SK-N-SH (cell line): ENCODE data around the gene PIP5K1C.

Experiments
- CTCF ChIP-seq: fragments of 200-600 bp; sonication (generic); IDR thresholded peaks from 2 replicates; pipeline ENCODE4 v1.6.1; 2017; ENCODE audit warnings: antibody characterized with exemption, mild to moderate bottlenecking, moderate library complexity
- FOXJ3 ChIP-seq: sonication (generic); formaldehyde crosslinking; IDR thresholded peaks from 2 replicates; pipeline ENCODE4 v1.5.1; 2020; ENCODE audit warnings: mild to moderate bottlenecking, missing genetic modification reagents
- POLR2AphosphoS5 ChIP-seq: IDR thresholded peaks from 2 replicates; pipeline ENCODE4 v1.6.1; 2012; ENCODE audit warnings: low read depth, low read length
- RAD21 ChIP-seq: IDR thresholded peaks from 2 replicates; pipeline ENCODE4 v1.6.1; 2012; ENCODE audit warnings: mild to moderate bottlenecking, low read length
- RXRA ChIP-seq: IDR thresholded peaks from 2 replicates; pipeline ENCODE4 v1.4.0; 2012; ENCODE audit warnings: low read depth, mild to moderate bottlenecking, borderline replicate concordance
- TAF1 ChIP-seq: IDR thresholded peaks from 2 replicates; pipeline ENCODE4 v1.6.1; 2012; ENCODE audit warnings: low read depth, mild to moderate bottlenecking, low read length, moderate library complexity, borderline replicate concordance
- YY1 ChIP-seq: IDR thresholded peaks from 2 replicates; pipeline ENCODE4 v1.4.0; 2012; ENCODE audit warnings: low read depth, mild to moderate bottlenecking
- TF ChIP-seq, protein P1 (sequence below): IDR thresholded peaks from 2 replicates; pipeline ENCODE4 v1.6.1; 2012; ENCODE audit warnings: mild to moderate bottlenecking, low read depth, low read length, moderate library complexity
- TF ChIP-seq, protein P2 (sequence below): fragments of 150-350 bp; IDR thresholded peaks from 2 replicates; pipeline ENCODE4 v1.6.1; 2017; ENCODE audit warnings: antibody characterized with exemption, low read length, low read depth, borderline replicate concordance

GRCh38 chr19:3643674-3644313, 56.5 kb downstream of the PIP5K1C start:
- TF ChIP-seq, protein P1, sequence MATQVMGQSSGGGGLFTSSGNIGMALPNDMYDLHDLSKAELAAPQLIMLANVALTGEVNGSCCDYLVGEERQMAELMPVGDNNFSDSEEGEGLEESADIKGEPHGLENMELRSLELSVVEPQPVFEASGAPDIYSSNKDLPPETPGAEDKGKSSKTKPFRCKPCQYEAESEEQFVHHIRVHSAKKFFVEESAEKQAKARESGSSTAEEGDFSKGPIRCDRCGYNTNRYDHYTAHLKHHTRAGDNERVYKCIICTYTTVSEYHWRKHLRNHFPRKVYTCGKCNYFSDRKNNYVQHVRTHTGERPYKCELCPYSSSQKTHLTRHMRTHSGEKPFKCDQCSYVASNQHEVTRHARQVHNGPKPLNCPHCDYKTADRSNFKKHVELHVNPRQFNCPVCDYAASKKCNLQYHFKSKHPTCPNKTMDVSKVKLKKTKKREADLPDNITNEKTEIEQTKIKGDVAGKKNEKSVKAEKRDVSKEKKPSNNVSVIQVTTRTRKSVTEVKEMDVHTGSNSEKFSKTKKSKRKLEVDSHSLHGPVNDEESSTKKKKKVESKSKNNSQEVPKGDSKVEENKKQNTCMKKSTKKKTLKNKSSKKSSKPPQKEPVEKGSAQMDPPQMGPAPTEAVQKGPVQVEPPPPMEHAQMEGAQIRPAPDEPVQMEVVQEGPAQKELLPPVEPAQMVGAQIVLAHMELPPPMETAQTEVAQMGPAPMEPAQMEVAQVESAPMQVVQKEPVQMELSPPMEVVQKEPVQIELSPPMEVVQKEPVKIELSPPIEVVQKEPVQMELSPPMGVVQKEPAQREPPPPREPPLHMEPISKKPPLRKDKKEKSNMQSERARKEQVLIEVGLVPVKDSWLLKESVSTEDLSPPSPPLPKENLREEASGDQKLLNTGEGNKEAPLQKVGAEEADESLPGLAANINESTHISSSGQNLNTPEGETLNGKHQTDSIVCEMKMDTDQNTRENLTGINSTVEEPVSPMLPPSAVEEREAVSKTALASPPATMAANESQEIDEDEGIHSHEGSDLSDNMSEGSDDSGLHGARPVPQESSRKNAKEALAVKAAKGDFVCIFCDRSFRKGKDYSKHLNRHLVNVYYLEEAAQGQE: no peak
- TF ChIP-seq, protein P2, sequence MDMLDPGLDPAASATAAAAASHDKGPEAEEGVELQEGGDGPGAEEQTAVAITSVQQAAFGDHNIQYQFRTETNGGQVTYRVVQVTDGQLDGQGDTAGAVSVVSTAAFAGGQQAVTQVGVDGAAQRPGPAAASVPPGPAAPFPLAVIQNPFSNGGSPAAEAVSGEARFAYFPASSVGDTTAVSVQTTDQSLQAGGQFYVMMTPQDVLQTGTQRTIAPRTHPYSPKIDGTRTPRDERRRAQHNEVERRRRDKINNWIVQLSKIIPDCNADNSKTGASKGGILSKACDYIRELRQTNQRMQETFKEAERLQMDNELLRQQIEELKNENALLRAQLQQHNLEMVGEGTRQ: no peak
- no peak for TF ChIP-seq POLR2AphosphoS5
- TF ChIP-seq FOXJ3 (CRISPR knock-in tag): no peak
- TF ChIP-seq YY1: no peak
- TF ChIP-seq CTCF: no peak
- no peak for TF ChIP-seq TAF1
- no peak for TF ChIP-seq RAD21
- no peak for TF ChIP-seq RXRA
